ENCODE measurements around the gene PRIMA1.

- TF ChIP-seq POLR2AphosphoS5 (IDR thresholded peaks at IDR 0.05; ENCODE audit: low read depth, low read length) = no peak
- TF ChIP-seq REST (IDR thresholded peaks at IDR 0.05; ENCODE audit: insufficient read depth in 1 of 2, low read depth in 2 of 2, low read length in 1 of 2) = no peak
- TF ChIP-seq CTCF (IDR thresholded peaks at IDR 0.05) = peak; percentile 49
These were observed 400 bp upstream of the PRIMA1 start for GRCh38 chr14:93788543-93789227.

All from Panc1 (cell line).